HG02763 (cell line): ENCODE results near the gene NUDCD3.
A peak's percentile ranks its signal among the peaks of the same experiment; 100 is the strongest.

Experiments used
- ATAC-seq: cut with Tn5 transposase; IDR thresholded peaks from one replicate; pipeline ENCODE4 v1.9.1; 2021; ENCODE audit warnings: mild to moderate bottlenecking, moderate library complexity; ENCODE audit not compliant: unreplicated experiment

NUDCD3 gene

GRCh38 chr7:44490351-44491200, at the start of gene NUDCD3:
Gene NUDCD3, minus strand, starts transcription at chr7:44490658. Its CDS starts 58 bp downstream, at chr7:44490600.
- ATAC-seq, result peak; percentile 92

- ATAC-seq, result no peak
Observed at GRCh38 chr7:44539669-44540506, 49.4 kb upstream of the NUDCD3 start.

GRCh38 chr7:44538798-44539668, 48.6 kb upstream of the NUDCD3 start:
- ATAC-seq, result no peak

GRCh38 chr7:44538093-44538797, 47.8 kb upstream of the NUDCD3 start:
- ATAC-seq, result no peak

- ATAC-seq, result no peak
Observed at GRCh38 chr7:44537442-44537841, 47.0 kb upstream of the NUDCD3 start.

GRCh38 chr7:44536090-44536489, 45.6 kb upstream of the NUDCD3 start:
- no peak for ATAC-seq

- no peak for ATAC-seq
Observed at GRCh38 chr7:44535348-44536064, 45.0 kb upstream of the NUDCD3 start.

- ATAC-seq, result no peak
Observed at GRCh38 chr7:44534501-44534900, 44.0 kb upstream of the NUDCD3 start.

- ATAC-seq, result no peak
Observed at GRCh38 chr7:44534087-44534486, 43.6 kb upstream of the NUDCD3 start.

- ATAC-seq, result no peak
Observed at GRCh38 chr7:44533301-44534055, 43.0 kb upstream of the NUDCD3 start.

- ATAC-seq, result no peak
Observed at GRCh38 chr7:44531421-44532380, 41.2 kb upstream of the NUDCD3 start.

GRCh38 chr7:44530990-44531389, 40.5 kb upstream of the NUDCD3 start:
- no peak for ATAC-seq

- no peak for ATAC-seq
Observed at GRCh38 chr7:44524811-44525388, 34.4 kb upstream of the NUDCD3 start.

GRCh38 chr7:44522315-44522714, 31.9 kb upstream of the NUDCD3 start:
- ATAC-seq, result no peak

GRCh38 chr7:44521347-44522095, 31.1 kb upstream of the NUDCD3 start:
- no peak for ATAC-seq

GRCh38 chr7:44520574-44520973, 30.1 kb upstream of the NUDCD3 start:
- ATAC-seq, result no peak

GRCh38 chr7:44519546-44519945, 29.1 kb upstream of the NUDCD3 start:
- ATAC-seq, result no peak
